ENCODE measurements around the gene LRP2.

DNA sequence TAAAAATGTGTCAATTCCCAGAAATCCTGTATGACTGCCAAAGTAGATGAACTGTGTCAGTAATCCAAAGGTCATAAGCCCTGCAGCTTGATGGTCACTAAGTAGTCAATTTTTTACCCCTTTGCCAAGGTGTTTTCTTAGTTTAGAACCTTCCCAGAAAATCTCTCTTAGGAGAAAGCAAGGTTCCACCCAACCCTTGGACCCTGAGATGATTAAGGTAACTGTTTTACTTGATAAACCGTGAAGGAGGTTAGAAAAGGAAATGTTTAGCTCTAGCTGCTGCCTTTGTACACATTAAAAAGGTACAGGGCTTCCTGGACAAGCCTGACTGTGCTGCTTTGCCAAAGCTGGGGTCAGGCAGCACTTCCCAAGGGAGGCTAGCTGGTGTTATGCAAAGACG, 24.4 kb upstream of the LRP2 start:
- TF ChIP-seq POLR2A (IDR thresholded peaks at IDR 0.05; ENCODE audit: low read depth, low read length) (no peak), TCF3 (IDR thresholded peaks at IDR 0.05; ENCODE audit: borderline replicate concordance, insufficient read depth, low read depth, low read length) (no peak), NFYB (IDR thresholded peaks at IDR 0.05; ENCODE audit: insufficient read depth, low read depth, low read length) (no peak), MXI1 (IDR thresholded peaks at IDR 0.05; ENCODE audit: low read depth, low read length) (no peak), ZNF274 (IDR thresholded peaks at IDR 0.05; ENCODE audit: insufficient read depth, insufficient read length) (no peak), TCF7 (IDR thresholded peaks at IDR 0.05; ENCODE audit: borderline replicate concordance) (no peak), HDAC6 (IDR thresholded peaks at IDR 0.05; ENCODE audit: unreplicated experiment) (no peak), FOS (IDR thresholded peaks at IDR 0.05; ENCODE audit: borderline replicate concordance, extremely low read depth, insufficient read length) (no peak), SRF (IDR thresholded peaks at IDR 0.05; ENCODE audit: low read depth in 2 of 2, low read length in 2 of 2) (no peak)
- TF ChIP-seq, protein P1, sequence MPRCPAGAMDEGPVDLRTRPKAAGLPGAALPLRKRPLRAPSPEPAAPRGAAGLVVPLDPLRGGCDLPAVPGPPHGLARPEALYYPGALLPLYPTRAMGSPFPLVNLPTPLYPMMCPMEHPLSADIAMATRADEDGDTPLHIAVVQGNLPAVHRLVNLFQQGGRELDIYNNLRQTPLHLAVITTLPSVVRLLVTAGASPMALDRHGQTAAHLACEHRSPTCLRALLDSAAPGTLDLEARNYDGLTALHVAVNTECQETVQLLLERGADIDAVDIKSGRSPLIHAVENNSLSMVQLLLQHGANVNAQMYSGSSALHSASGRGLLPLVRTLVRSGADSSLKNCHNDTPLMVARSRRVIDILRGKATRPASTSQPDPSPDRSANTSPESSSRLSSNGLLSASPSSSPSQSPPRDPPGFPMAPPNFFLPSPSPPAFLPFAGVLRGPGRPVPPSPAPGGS (IDR thresholded peaks at IDR 0.05; ENCODE audit: borderline replicate concordance, insufficient read depth, low read depth, low read length, poor library complexity, severe bottlenecking): no peak
- TF ChIP-seq, protein P2, sequence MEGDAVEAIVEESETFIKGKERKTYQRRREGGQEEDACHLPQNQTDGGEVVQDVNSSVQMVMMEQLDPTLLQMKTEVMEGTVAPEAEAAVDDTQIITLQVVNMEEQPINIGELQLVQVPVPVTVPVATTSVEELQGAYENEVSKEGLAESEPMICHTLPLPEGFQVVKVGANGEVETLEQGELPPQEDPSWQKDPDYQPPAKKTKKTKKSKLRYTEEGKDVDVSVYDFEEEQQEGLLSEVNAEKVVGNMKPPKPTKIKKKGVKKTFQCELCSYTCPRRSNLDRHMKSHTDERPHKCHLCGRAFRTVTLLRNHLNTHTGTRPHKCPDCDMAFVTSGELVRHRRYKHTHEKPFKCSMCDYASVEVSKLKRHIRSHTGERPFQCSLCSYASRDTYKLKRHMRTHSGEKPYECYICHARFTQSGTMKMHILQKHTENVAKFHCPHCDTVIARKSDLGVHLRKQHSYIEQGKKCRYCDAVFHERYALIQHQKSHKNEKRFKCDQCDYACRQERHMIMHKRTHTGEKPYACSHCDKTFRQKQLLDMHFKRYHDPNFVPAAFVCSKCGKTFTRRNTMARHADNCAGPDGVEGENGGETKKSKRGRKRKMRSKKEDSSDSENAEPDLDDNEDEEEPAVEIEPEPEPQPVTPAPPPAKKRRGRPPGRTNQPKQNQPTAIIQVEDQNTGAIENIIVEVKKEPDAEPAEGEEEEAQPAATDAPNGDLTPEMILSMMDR (IDR thresholded peaks at IDR 0.05 in 2 of 3, conservative IDR thresholded peaks at IDR 0.05 in 1 of 3; ENCODE audit: control insufficient read depth in 2 of 3, extremely low read depth in 1 of 3, insufficient read depth in 1 of 3, low read depth in 3 of 3, low read length in 3 of 3): no peak

All from GM12878 (cell line).